Activated naive CD4-positive, alpha-beta T cell treated with anti-CD3 and anti-CD28 coated beads, Interleukin-2, amount 50 U/mL, for 24 hours (primary cell): ENCODE measurements around the gene SEMA5A.

Experiments
- H3K27ac Mint-ChIP-seq: one replicate; pipeline ENCODE4 v1.8.0; 2021; ENCODE audit warnings: mild to moderate bottlenecking, mixed read lengths
- H3K27me3 Mint-ChIP-seq: one replicate; pipeline ENCODE4 v1.8.0; 2021; ENCODE audit warnings: mixed read lengths
- H3K36me3 Mint-ChIP-seq: one replicate; pipeline ENCODE4 v1.8.0; 2021; ENCODE audit warnings: mixed read lengths
- H3K4me1 Mint-ChIP-seq: one replicate; pipeline ENCODE4 v1.8.0; 2021; ENCODE audit warnings: mixed read lengths
- H3K4me3 Mint-ChIP-seq: one replicate; pipeline ENCODE4 v1.8.0; 2021; ENCODE audit warnings: mild to moderate bottlenecking, mixed read lengths
- H3K9me3 Mint-ChIP-seq: one replicate; pipeline ENCODE4 v1.8.0; 2021; ENCODE audit warnings: mixed read lengths

SEMA5A gene

DNA sequence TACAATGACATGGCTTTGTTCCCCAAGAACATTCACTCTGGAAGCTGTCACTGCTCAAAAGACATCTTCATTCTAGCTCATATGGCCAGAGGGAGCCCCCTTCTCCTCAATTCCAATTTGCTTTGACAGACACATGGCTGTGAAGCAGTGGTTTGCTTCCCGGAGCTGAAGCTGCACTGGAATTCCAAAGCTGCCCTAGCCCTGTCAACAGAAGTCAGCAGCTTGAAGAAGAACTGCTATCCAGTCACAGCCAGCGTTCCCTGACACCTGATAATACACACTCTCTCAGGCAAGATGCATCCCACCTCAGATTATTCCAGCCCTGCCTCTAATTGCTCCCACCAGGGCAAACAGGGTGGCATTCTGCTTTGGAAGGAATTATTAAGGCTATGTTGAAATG lies 93.7 kb downstream of the SEMA5A start:
- peaks cover 1% of the 10 kb centered on the region for H3K27me3 Mint-ChIP-seq
- H3K9me3 Mint-ChIP-seq = peaks cover 6% of the 10 kb centered on the region
- no peaks in the 10 kb centered on the region for H3K36me3 Mint-ChIP-seq
- no peaks in the 10 kb centered on the region for H3K4me1 Mint-ChIP-seq
- H3K27ac Mint-ChIP-seq = no peak overlapping the region
- H3K4me3 Mint-ChIP-seq = no peak overlapping the region

DNA sequence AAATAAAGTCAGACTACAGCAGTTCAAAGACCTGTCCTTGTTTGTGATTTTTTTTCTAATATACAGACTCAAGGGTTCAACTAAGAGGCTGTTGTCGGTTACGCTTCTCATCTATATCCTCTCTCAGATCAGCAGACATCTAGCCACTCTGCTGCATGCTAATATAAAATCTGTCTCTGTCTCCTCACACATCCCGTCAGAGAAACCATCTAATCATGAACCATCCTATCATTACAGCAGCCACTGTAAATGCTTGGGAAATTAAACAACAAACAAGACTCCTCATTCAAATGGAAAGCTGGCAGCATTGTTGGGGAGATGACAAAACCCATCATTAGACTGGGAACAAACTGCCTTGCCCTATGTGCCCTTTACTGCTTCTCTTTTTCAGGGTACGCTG lies 94.8 kb downstream of the SEMA5A start:
- Mint-ChIP-seq H3K27ac (no peak overlapping the region), H3K4me3 (no peak overlapping the region), H3K27me3 (peaks cover 1% of the 10 kb centered on the region), H3K4me1 (no peaks in the 10 kb centered on the region), H3K9me3 (peaks cover 6% of the 10 kb centered on the region), H3K36me3 (no peaks in the 10 kb centered on the region)

DNA sequence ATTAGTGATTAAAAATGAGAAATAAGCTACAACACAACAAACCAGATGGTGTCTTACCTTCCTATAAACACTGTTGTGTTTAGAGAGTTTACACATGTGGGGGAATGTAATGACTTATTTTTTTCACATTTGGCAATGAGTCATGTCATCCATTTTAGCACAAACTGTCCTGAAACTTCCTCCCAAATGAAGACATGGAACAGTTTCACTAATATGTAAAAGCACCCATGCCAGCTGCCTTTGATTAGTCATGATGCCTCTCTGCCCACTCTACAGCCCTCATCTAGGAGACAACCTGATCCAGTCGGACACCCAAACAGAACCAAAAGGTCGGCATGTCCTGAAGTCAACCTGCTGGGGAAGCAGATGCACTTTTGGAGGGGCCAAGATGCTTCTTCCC lies 98.2 kb downstream of the SEMA5A start:
- Mint-ChIP-seq H3K4me3 (no peak overlapping the region), H3K9me3 (peaks cover 13% of the 10 kb centered on the region), H3K27me3 (peaks cover 1% of the 10 kb centered on the region), H3K4me1 (no peaks in the 10 kb centered on the region), H3K36me3 (no peaks in the 10 kb centered on the region), H3K27ac (no peak overlapping the region)

DNA sequence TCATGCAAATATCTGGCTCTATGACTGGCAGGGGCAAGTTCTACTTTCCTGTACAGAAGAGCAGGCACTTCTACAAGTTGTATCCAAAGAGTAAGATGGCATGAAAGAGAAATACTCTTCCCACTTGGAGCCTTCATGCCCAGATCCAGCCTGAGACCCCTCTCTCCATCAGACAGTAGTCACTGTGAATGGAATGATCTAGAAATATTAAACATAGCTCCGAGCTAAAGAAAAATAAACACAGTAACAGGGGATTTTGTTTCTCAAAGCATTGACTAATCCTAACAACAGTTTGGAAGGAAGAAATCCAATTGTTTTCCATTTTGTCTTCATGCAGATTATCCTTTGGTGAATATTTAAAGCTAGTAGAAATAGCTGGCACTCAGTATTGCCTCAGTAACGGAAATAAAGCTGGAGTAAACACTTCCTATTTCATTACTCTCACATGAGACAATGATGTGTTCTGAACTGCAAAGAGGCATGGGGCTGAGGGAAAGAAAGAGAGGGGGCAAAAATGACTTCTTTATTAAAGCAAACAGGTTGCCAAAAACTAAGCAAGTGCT lies 100.0 kb downstream of the SEMA5A start:
- peaks cover 1% of the 10 kb centered on the region for H3K27me3 Mint-ChIP-seq
- peaks cover 19% of the 10 kb centered on the region for H3K9me3 Mint-ChIP-seq
- no peaks in the 10 kb centered on the region for H3K36me3 Mint-ChIP-seq
- no peak overlapping the region for H3K4me3 Mint-ChIP-seq
- H3K4me1 Mint-ChIP-seq = no peaks in the 10 kb centered on the region
- no peak overlapping the region for H3K27ac Mint-ChIP-seq

DNA sequence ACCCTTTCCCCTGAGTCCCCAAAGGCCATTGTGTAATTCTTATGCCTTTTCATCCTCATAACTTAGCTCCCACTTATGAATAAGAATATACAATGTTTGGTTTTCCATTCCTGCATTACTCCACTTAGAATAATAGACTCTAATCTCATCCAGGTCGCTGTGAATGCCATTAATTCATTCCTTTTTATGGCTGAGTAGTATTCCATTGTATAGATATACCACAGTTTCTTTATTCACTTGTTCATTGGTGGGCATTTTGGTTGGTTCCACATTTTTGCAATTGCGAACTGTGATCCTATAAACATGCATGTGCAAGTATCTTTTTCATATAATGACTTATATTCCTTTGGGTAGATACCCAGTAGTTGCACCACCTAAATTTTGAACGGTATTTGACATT lies 101.5 kb downstream of the SEMA5A start:
- H3K4me3 Mint-ChIP-seq = no peak overlapping the region
- no peak overlapping the region for H3K27ac Mint-ChIP-seq
- H3K36me3 Mint-ChIP-seq = no peaks in the 10 kb centered on the region
- H3K9me3 Mint-ChIP-seq = peaks cover 20% of the 10 kb centered on the region
- no peaks in the 10 kb centered on the region for H3K4me1 Mint-ChIP-seq
- H3K27me3 Mint-ChIP-seq = no peaks in the 10 kb centered on the region

DNA sequence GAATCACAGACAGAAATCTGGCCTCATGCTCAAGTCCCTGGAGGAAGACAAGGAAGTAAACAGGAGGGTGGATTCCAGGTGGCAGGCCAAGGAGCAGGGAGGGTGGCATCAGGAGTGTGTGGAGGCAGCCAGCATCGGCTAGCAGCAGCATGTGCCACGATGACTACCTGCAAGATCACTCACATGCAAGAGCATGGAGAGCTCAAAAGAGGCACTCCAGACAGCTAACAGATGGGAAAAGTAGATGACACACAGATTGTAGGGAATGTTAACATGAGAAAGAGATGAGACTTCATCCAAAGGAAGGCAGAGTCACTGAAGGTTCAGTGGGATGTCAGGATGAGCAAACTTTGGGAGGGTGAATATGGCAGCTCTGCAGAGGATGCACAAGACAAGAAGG lies 104.3 kb downstream of the SEMA5A start:
- H3K4me3 Mint-ChIP-seq = no peak overlapping the region
- H3K27ac Mint-ChIP-seq = no peak overlapping the region
- no peaks in the 10 kb centered on the region for H3K36me3 Mint-ChIP-seq
- no peaks in the 10 kb centered on the region for H3K27me3 Mint-ChIP-seq
- peaks cover 14% of the 10 kb centered on the region for H3K9me3 Mint-ChIP-seq
- no peaks in the 10 kb centered on the region for H3K4me1 Mint-ChIP-seq

DNA sequence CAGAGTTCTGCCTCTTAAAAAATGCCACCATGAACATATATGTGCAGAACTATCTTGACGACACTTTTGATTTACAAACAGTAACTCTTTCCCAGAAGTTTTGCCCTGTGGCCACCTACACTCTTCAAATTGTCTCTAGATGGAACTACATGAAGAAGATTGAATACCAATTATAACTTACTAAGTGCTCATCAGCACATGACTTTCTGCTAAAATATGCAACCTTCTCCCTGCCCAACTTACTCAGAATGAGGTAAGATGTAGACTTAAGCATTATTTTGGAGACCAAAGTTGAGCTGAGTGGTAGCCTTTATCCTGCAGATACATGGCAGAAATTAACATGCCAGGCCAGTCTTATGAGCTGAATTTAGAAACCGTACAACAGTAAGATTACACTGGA lies 105.4 kb downstream of the SEMA5A start:
- Mint-ChIP-seq H3K9me3 (peaks cover 14% of the 10 kb centered on the region), H3K27ac (no peak overlapping the region), H3K27me3 (no peaks in the 10 kb centered on the region), H3K4me3 (no peak overlapping the region), H3K4me1 (no peaks in the 10 kb centered on the region), H3K36me3 (no peaks in the 10 kb centered on the region)

DNA sequence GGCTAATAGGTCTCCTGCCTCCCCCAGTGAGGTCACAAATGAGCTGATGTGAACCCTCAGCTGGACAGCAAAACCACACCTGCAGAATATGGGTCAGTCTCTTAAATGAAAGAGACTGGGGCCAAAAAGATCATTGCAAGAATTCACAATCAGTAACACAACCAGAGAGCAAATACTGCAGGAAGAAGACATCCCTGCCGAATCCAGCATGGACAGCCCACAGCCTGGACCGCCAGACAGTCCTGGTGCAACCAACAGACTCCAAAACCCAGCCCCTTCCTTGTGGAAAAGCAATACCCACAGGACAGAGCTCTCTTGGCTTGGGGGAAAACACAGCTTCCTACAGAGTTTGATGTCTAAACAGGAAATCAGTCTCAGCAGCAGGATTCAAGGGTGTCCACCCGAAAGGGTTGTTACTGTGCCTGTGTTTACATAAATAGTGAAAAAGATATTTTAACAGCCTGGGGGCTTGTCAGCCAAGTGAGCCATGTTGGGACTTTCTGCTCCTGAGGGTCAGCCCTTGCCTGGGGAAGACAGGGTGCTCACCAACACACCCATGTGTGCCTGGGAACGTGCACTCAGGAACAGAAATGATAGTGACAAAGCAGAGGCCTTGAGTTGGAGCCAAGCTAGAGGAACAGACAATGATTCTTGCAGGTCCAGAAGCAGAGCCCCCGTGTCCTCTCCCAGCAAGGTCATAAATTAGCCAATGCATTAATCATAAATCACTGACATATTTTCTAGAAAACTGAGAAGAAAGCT lies 106.2 kb downstream of the SEMA5A start:
- no peaks in the 10 kb centered on the region for H3K4me1 Mint-ChIP-seq
- H3K27ac Mint-ChIP-seq = no peak overlapping the region
- H3K4me3 Mint-ChIP-seq = no peak overlapping the region

DNA sequence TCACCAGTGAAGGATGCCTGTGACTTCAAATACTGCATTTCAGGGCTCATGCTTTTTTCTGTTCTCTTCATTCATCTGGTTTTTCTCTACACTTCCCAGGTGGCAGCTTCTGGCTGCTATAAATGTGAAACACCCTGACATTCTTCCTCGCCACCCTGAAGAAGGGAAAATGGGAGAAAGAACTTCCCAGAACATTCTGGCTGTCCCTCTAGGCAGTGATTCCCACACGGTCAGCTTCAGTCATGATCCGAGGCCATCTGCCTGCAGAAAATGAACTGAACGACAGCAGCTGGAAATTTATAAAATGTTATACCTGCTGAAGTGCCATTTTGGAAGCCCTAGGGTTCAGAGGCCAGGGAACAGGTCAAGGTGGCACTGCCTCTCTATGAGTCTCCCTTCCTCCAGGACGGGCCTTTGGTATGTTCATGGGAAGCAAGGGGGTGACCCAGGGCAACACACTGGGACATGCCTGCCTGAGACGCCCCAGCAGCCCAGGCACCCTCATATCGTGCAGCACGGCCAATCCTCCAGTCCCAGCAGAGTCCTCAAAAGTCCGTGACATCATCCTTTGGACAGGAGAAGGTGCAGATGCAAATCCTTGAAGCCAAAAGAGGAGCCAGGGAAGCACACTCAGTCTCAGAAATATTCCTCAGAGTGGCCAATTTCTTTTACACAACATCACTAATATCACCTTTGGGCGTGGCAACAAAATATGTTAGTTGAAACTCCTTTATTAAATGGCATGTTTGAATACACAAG lies 107.1 kb downstream of the SEMA5A start:
- peaks cover 7% of the 10 kb centered on the region for H3K9me3 Mint-ChIP-seq
- no peaks in the 10 kb centered on the region for H3K4me1 Mint-ChIP-seq
- H3K36me3 Mint-ChIP-seq = no peaks in the 10 kb centered on the region
- no peak overlapping the region for H3K4me3 Mint-ChIP-seq
- no peaks in the 10 kb centered on the region for H3K27me3 Mint-ChIP-seq
- no peak overlapping the region for H3K27ac Mint-ChIP-seq

More for the DNA sequence above, 106.2 kb downstream of the SEMA5A start:
- H3K27me3 Mint-ChIP-seq = no peaks in the 10 kb centered on the region
- no peaks in the 10 kb centered on the region for H3K36me3 Mint-ChIP-seq
- peaks cover 13% of the 10 kb centered on the region for H3K9me3 Mint-ChIP-seq

DNA sequence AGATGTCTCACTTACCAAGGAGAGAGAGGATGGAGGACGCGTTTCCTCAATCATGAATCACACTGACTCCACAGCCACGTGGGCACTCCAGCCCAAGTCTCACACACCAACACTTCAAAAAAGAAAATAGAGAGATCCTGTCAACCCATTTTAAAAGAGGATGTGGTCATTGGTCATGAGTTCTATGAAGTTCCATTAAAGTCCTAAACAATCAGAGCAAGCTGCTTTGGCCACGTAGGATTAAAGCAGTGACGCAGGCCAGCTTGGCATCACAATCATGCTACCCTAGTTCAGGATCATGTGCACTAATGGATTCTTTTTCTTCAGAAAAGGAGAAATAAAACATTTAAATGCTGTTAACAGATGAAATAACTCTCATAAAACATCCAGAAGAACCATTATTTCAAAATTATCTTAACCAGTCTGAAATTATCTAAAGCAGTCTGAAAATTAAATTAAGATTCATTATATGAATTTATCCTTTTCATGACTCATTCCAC lies 108.1 kb downstream of the SEMA5A start:
- Mint-ChIP-seq H3K27me3 (no peaks in the 10 kb centered on the region), H3K4me3 (no peak overlapping the region)

DNA sequence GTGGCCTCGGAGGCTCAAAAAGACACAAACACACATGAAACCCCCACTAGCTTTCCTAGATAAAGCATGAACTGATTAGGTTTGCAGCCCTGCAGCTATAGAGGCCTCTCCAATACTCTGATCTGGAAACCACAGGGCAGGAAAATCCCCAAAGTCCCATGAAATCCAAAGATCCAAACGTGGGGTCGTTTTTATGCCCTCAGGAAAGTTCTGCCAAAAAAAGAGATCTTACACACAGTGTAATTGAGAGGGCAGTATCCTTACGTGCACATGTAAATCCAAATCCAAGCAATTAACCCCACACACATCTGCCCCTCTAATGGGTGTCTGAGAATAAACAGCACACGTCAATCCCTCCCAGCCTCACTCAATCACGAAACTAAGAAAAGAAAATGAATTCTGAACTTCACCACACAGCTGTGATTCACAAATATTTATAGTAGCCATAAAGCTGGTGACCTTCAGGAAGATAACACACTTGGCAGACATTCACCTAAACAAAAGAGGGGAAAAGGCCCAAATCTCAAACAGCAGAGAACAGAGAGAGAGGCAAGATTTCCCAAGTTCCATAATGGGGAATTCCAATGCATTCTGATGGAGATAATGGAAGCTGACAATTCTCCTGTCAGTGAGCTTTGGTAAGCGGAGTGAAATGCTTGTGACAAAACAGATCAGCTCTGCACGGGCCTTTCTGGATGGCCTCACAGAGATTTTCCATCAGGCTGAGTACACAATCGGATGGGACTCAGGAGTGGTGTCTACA lies 114.2 kb downstream of the SEMA5A start:
- Mint-ChIP-seq H3K4me1 (no peaks in the 10 kb centered on the region), H3K27me3 (no peaks in the 10 kb centered on the region), H3K4me3 (no peak overlapping the region), H3K36me3 (no peaks in the 10 kb centered on the region), H3K27ac (no peak overlapping the region), H3K9me3 (no peaks in the 10 kb centered on the region)

More for the DNA sequence above, 108.1 kb downstream of the SEMA5A start:
- no peak overlapping the region for H3K27ac Mint-ChIP-seq
- H3K9me3 Mint-ChIP-seq = peaks cover 7% of the 10 kb centered on the region
- no peaks in the 10 kb centered on the region for H3K36me3 Mint-ChIP-seq
- H3K4me1 Mint-ChIP-seq = no peaks in the 10 kb centered on the region

DNA sequence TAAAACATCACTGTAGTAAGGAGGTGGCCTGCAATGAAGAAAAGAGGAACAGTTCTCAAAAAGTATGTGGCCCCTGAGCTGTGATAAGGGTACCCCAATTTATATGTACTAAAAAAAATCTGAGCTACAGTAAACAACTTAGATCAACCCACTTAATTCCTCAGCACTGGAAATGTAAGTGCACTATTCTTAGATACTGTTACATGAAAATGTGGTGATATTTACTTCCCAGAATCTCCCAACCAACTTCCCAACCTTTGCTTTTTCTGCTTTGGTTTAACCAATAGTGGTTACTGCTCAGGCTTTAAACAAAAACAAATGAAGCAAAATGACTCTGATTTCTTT lies 114.8 kb downstream of the SEMA5A start:
- Mint-ChIP-seq H3K4me3 (no peak overlapping the region), H3K27ac (no peak overlapping the region), H3K9me3 (no peaks in the 10 kb centered on the region), H3K4me1 (no peaks in the 10 kb centered on the region), H3K27me3 (no peaks in the 10 kb centered on the region), H3K36me3 (no peaks in the 10 kb centered on the region)

DNA sequence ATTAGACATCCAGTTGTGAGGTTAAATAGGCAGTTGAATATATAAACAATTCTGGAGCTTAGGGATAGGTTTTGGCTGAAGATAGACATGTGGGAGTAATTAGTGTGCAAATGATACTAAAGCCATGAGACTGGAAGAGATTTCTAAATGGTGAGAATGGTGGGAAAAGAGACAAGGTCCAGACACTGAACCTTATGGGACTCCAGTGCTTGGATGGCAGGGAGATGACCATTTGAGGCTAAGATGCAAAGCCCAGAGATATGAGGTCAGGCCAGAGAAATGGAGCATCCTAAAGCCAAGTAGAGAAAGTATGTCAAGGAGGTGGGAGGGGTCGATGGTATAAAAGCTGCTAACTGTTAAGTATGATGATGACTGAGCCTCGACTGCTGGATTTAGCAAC lies 115.6 kb downstream of the SEMA5A start:
- Mint-ChIP-seq H3K4me1 (no peaks in the 10 kb centered on the region), H3K27me3 (no peaks in the 10 kb centered on the region), H3K36me3 (no peaks in the 10 kb centered on the region), H3K27ac (no peak overlapping the region), H3K4me3 (no peak overlapping the region), H3K9me3 (no peaks in the 10 kb centered on the region)

DNA sequence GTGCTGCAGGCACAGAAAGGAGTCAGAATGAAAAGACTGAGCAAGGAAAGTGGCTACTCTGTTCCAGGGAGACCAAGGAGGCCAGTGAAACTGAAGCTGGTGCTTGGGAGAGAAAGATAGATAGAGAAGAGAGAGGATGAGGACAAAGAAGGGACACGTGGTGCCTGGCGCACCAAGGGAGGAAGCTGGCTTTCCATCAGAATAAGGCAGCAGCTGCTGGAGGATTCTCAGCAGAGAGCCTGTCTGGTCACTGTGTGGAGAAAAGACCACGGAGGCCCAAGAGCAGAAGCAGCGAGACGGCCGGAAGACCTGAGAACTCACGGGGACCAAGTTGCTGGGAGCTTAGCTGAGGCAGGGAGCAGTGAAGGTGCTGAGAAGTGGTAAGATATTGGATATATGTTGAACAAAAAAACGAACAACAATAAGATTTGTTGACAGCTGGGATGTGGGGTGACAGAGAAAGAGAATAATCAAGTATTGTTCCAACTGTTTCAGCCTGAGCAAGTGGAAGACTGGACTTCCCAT lies 116.1 kb downstream of the SEMA5A start:
- Mint-ChIP-seq H3K4me1 (no peaks in the 10 kb centered on the region), H3K36me3 (no peaks in the 10 kb centered on the region), H3K9me3 (no peaks in the 10 kb centered on the region), H3K27me3 (no peaks in the 10 kb centered on the region), H3K4me3 (no peak overlapping the region), H3K27ac (no peak overlapping the region)

DNA sequence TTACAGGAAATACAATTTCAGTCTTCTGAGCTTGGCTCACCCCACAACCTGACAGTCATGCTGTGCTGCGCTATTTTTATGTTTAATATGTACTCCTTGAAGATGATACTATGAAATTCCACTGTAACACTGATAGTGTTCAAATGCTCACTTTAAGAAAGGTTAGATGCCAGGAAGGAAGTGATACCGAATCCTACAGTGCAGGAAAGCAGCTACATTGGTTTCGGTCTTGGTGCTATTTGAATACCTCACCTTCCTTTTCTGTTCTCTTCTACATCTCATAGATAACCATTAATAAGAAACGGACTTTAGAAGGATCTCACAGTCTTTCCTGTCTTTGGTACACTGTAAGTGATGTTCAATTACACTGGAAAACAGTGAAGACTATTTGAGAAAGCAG lies 117.6 kb downstream of the SEMA5A start:
- Mint-ChIP-seq H3K9me3 (no peaks in the 10 kb centered on the region), H3K4me1 (no peaks in the 10 kb centered on the region), H3K27ac (no peak overlapping the region), H3K27me3 (no peaks in the 10 kb centered on the region), H3K4me3 (no peak overlapping the region), H3K36me3 (no peaks in the 10 kb centered on the region)
